Endothelial cell (in vitro differentiated cells): ENCODE data around the gene IL15RA. TPM values are rescaled to one million over a fixed set of nuclear protein-coding genes. Genes with fewer than 3 reads are reported as not detected.
"Not testable (repeated sequence)": the region's sequence is repeated elsewhere in the genome, so short reads cannot be mapped to it uniquely, and the experiment has no call there.

Source experiments
- DNase-seq: peaks from one replicate; pipeline ENCODE4 v3.0.0; 2021; ENCODE audit warnings: low spot score
- H3K27ac Mint-ChIP-seq: one replicate; pipeline ENCODE4 v1.8.0; 2021; ENCODE audit warnings: mixed read lengths, inconsistent platforms; ENCODE audit not compliant: unreplicated experiment
- H3K27me3 Mint-ChIP-seq: one replicate; pipeline ENCODE4 v1.8.0; 2021; ENCODE audit warnings: mild to moderate bottlenecking, moderate library complexity, mixed read lengths, inconsistent platforms; ENCODE audit not compliant: unreplicated experiment
- H3K36me3 Mint-ChIP-seq: one replicate; pipeline ENCODE4 v1.8.0; 2021; ENCODE audit warnings: mild to moderate bottlenecking, low read depth, mixed read lengths, inconsistent platforms; ENCODE audit not compliant: unreplicated experiment
- H3K4me1 Mint-ChIP-seq: one replicate; pipeline ENCODE4 v1.8.0; 2021; ENCODE audit warnings: mild to moderate bottlenecking, mixed read lengths, inconsistent platforms; ENCODE audit not compliant: unreplicated experiment
- H3K4me3 Mint-ChIP-seq: one replicate; pipeline ENCODE4 v1.8.0; 2021; ENCODE audit warnings: mild to moderate bottlenecking, mixed read lengths, inconsistent platforms; ENCODE audit not compliant: unreplicated experiment
- H3K9me3 Mint-ChIP-seq: one replicate; pipeline ENCODE4 v1.8.0; 2021; ENCODE audit warnings: mixed read lengths, inconsistent platforms; ENCODE audit not compliant: unreplicated experiment
- total RNA-seq: library from RNA; stranded (reverse); fragmentation: NEBNext Ultra II Directional; extraction: Animal tissue kit (Norgen Biotek cat#: 25700); gene quantifications from one replicate; pipeline ENCODE4 v1.2.1, GENCODE V29; 2021; ENCODE audit not compliant: unreplicated experiment
- TF ChIP-seq, protein P1 (sequence below): fragments of 200-600 bp; sonication (generic); IDR thresholded peaks from one replicate; pipeline ENCODE4 v1.5.0; 2021; ENCODE audit warnings: antibody characterized with exemption; ENCODE audit not compliant: unreplicated experiment

IL15RA gene
- total RNA-seq, 1 donor from 2014 or later = 0.97 TPM

DNA sequence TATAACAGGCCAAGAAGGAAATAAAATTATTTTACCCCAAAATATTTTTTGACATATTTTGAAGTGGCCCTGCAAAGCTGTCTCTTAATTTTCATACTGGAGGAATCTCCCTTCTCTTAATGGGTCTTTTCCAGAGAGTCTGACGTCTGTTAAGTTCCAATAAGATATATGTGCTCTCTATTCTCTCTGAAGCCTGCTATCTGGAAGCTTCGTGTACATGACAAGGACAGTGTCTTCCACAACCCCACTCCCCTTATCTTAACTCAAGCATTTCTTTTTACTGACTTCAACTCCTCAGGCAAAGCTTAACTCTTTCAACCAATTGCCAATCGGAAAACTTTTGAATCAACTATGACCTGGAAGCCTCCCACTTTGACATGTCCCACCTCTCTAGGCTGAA is 29.2 kb upstream of the IL15RA start:
- no peaks in the 10 kb centered on the region for H3K4me1 Mint-ChIP-seq

DNA sequence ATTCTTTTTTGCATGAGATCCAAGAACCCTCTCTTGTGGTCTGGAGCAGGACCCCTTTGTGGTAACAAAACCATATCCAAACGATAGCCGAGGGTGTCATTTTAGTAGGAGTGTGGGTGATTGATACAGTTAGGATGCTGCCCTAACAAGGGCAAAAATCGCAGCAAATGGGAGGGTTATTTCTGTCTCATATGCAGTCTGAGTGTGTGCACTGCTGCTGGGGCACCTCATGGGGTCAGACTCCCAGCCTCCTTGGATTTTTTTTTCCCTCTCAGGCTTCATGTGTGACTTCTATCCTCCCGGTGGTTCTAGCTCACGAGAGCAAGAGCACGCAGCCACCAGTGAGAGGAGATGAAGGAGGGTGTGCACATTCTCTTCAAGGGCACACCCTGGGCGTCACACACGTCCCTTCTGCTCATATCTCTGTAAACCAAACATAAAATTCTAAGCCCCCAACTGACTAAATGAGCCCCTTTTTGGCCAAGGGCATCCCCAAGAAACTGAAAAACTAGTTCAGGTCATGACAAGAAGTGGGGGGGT is 28.6 kb upstream of the IL15RA start:
- no peaks in the 10 kb centered on the region for H3K4me1 Mint-ChIP-seq
- no peaks in the 10 kb centered on the region for H3K9me3 Mint-ChIP-seq
- H3K27ac Mint-ChIP-seq = no peak overlapping the region
- H3K4me3 Mint-ChIP-seq = no peak overlapping the region
- DNase-seq = no peak
- peaks cover 2% of the 10 kb centered on the region for H3K27me3 Mint-ChIP-seq
- H3K36me3 Mint-ChIP-seq = peaks cover 3% of the 10 kb centered on the region
- TF ChIP-seq, protein P1, sequence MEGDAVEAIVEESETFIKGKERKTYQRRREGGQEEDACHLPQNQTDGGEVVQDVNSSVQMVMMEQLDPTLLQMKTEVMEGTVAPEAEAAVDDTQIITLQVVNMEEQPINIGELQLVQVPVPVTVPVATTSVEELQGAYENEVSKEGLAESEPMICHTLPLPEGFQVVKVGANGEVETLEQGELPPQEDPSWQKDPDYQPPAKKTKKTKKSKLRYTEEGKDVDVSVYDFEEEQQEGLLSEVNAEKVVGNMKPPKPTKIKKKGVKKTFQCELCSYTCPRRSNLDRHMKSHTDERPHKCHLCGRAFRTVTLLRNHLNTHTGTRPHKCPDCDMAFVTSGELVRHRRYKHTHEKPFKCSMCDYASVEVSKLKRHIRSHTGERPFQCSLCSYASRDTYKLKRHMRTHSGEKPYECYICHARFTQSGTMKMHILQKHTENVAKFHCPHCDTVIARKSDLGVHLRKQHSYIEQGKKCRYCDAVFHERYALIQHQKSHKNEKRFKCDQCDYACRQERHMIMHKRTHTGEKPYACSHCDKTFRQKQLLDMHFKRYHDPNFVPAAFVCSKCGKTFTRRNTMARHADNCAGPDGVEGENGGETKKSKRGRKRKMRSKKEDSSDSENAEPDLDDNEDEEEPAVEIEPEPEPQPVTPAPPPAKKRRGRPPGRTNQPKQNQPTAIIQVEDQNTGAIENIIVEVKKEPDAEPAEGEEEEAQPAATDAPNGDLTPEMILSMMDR = no peak

More for the DNA sequence above, 29.2 kb upstream of the IL15RA start:
- peaks cover 3% of the 10 kb centered on the region for H3K36me3 Mint-ChIP-seq
- no peaks in the 10 kb centered on the region for H3K9me3 Mint-ChIP-seq
- no peak overlapping the region for H3K4me3 Mint-ChIP-seq
- peaks cover 2% of the 10 kb centered on the region for H3K27me3 Mint-ChIP-seq
- TF ChIP-seq, protein P1 = no peak
- DNase-seq = no peak
- H3K27ac Mint-ChIP-seq = no peak overlapping the region

DNA sequence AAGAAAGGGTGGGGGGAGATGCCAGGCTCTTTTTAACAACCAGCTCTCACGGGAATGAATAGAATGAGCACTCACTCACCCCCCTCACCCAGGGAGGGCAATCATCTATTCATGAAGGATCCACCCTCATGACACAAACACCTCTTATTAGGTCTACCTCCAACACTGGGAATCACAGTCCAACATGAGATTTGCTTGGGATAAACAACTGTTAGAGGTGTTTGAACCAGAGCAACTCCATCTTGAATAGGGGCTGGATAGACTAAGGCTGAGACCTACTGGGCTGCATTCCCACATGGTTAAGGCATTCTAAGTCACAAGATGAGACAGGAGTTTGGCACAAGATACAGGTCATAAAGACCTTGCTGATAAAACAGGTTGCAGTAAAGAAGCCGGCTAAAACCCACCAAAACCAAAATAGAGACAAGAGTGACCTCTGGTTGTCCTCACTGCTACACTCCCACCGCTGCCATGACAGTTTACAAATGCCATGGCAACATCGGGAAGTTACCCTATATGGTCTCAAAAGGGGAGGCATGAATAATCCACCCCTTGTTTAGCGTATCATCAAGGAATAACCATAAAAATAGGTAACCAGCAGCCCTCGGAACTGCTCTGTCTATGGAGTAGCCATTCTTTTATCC is 27.9 kb upstream of the IL15RA start:
- not testable (repeated sequence) for H3K27ac Mint-ChIP-seq, H3K36me3 Mint-ChIP-seq, H3K4me1 Mint-ChIP-seq, DNase-seq, H3K4me3 Mint-ChIP-seq, H3K9me3 Mint-ChIP-seq, H3K27me3 Mint-ChIP-seq

DNA sequence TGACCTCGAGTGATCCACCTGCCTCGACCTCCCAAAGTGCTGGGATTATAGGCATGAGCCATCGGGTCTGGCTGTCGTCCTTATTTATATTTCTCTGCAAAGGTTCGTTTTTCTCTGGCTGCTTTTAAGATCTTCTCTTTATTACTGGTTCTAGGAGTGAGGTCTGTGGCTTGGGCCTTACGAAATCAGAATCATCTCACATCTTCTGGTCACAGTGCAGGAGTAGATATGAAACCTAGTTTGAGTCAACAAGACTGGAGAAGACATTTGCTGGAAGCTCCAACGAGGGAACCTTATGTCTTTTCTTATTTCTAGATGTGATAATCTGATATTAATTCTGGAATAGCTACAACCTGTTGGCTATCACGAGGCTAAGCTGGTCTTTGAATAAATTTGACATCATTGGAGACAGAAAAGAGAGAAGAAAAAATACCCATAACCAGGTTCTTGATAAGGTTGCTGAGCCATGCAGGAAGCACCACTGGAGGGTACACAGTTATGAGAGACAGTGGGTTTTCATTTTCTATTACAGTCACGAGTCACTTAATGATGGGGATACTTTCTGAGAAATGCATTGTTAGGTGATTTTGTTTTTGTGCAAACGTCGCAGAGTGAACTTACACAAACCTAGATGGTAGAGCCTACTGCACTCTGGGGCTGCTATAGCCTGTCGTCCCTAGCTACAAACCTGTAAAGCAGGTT is 25.6 kb upstream of the IL15RA start:
- Mint-ChIP-seq H3K27me3 (peaks cover 2% of the 10 kb centered on the region), H3K4me1 (no peaks in the 10 kb centered on the region), H3K27ac (no peak overlapping the region), H3K9me3 (no peaks in the 10 kb centered on the region), H3K36me3 (no peaks in the 10 kb centered on the region), H3K4me3 (no peak overlapping the region)
- TF ChIP-seq, protein P1 = no peak
- DNase-seq = no peak

DNA sequence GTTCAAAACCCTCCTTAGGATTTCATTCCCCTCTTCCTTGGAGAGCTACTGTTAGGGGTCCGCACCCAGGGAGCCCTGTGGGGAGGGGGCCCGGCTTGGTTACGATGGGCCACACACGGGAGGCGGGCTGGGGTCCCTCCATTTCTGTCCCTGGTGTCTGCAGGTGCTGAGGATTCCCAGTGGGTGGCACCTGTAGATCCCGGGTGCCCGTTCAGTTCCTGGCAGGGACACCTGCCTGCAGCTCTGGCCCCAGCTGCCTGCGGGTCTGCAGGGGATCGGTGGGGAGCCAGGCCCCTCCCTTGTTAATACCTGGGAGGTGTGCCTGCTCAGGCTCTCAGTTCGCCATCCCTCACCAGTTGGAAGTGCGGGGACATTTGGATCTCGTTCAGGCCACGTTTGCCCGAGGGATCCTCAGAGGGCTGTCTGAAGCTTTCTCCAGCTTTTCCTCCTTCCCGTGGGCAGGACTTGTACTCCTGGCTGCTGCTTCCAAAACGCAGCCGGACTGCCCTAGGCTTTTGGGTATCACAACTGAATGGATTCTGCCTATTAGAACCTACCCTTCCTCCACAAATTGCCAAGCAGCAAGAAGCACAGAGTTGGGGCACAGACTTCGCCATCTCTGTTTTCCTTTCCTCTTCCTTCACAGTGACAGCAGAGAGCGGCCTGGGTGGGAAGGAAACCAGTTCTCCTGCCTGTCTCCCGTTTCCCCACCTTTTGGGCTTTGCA is 22.3 kb upstream of the IL15RA start:
- no peak for DNase-seq
- TF ChIP-seq, protein P1 = no peak
- Mint-ChIP-seq H3K27me3 (peaks cover 2% of the 10 kb centered on the region), H3K9me3 (no peaks in the 10 kb centered on the region), H3K4me3 (no peak overlapping the region), H3K4me1 (no peaks in the 10 kb centered on the region), H3K36me3 (no peaks in the 10 kb centered on the region), H3K27ac (no peak overlapping the region)
